ENCODE results near the gene ARL1. TPM values are rescaled to one million over a fixed set of nuclear protein-coding genes. Genes with fewer than 3 reads are reported as not detected.

ARL1 gene
- polyA plus RNA-seq, 3 donors: 14.7 to 34.8 (median 27.3) TPM

- H3K4me1 Mint-ChIP-seq: no peaks in the 10 kb centered on the region
- no peaks in the 10 kb centered on the region for H3K9me3 ChIP-seq (replicated peaks in 1 of 2; ENCODE audit: control insufficient read depth in 1 of 2, insufficient read depth in 1 of 2, low read length in 2 of 2)
- H3K27me3 ChIP-seq (ENCODE audit: control insufficient read depth in 2 of 2, insufficient read depth in 2 of 2, low read length in 2 of 2): no peaks in the 10 kb centered on the region
- no peak for TF ChIP-seq CTCF (IDR thresholded peaks at IDR 0.05)
- peaks cover 52 to 74% of the 10 kb centered on the region in 2 donors for H3K36me3 ChIP-seq (replicated peaks in 1 of 2; ENCODE audit: control insufficient read depth in 1 of 2, insufficient read depth in 2 of 2, low read length in 2 of 2)
- no peak overlapping the region for H3K27ac ChIP-seq (ENCODE audit: low read depth in 1 of 2, low read length in 2 of 2)
- H3K27me3 Mint-ChIP-seq (ENCODE audit: low read depth in 3 of 3): peaks cover 0 to 1% (median 0%) of the 10 kb centered on the region in 3 donors
- no peak overlapping the region for H2AFZ ChIP-seq (ENCODE audit: insufficient read depth, low read depth, low read length, poor library complexity, severe bottlenecking)
- DNase-seq: no peak
- intact Hi-C loops (cut with micrococcal nuclease): no loop called here
- peaks cover 61 to 68% of the 10 kb centered on the region in 2 donors for H3K36me3 Mint-ChIP-seq
- H3K9me3 Mint-ChIP-seq: peaks cover 0 to 2% (median 0%) of the 10 kb centered on the region in 7 donors
- no peak overlapping the region for H3K9ac ChIP-seq (ENCODE audit: insufficient read depth, low read length, poor library complexity, severe bottlenecking)
- H3K4me3 ChIP-seq (replicated peaks in 1 of 3; ENCODE audit: low read depth in 2 of 3, low read length in 3 of 3): no peak overlapping the region
- H3K4me1 ChIP-seq (ENCODE audit: control insufficient read depth in 1 of 2, insufficient read depth in 2 of 2, low read length in 2 of 2): no peaks in the 10 kb centered on the region
- no peak overlapping the region for H3K4me2 ChIP-seq (replicated peaks; ENCODE audit: extremely low read depth, low read length, poor library complexity, severe bottlenecking)
- H3K4me3 Mint-ChIP-seq: no peak overlapping the region
- H4K20me1 ChIP-seq (ENCODE audit: insufficient read depth, low read length): no peaks in the 10 kb centered on the region
- H3K27ac Mint-ChIP-seq: peak overlapping the region in 1 of 7 donors; percentile 27
- no CpG with 5 or more reads among the region's 1 CpG for WGBS (ENCODE audit: insufficient coverage)
- no peaks in the 10 kb centered on the region for H3K79me2 ChIP-seq (ENCODE audit: insufficient read depth, low read length)
Measured at GRCh38 chr12:101372431-101372830, 35.1 kb downstream of the ARL1 start.

- Histone ChIP-seq H3K36me3 (replicated peaks in 1 of 2; ENCODE audit: control insufficient read depth in 1 of 2, insufficient read depth in 2 of 2, low read length in 2 of 2) (peaks cover 44 to 92% of the 10 kb centered on the region in 2 donors), H3K9ac (ENCODE audit: insufficient read depth, low read length, poor library complexity, severe bottlenecking) (no peak overlapping the region), H3K4me2 (replicated peaks; ENCODE audit: extremely low read depth, low read length, poor library complexity, severe bottlenecking) (no peak overlapping the region), H3K4me3 (replicated peaks in 1 of 3; ENCODE audit: low read depth in 2 of 3, low read length in 3 of 3) (no peak overlapping the region), H4K20me1 (ENCODE audit: insufficient read depth, low read length) (no peaks in the 10 kb centered on the region), H3K79me2 (ENCODE audit: insufficient read depth, low read length) (no peaks in the 10 kb centered on the region), H3K27ac (ENCODE audit: low read depth in 1 of 2, low read length in 2 of 2) (no peak overlapping the region), H3K9me3 (replicated peaks in 1 of 2; ENCODE audit: control insufficient read depth in 1 of 2, insufficient read depth in 1 of 2, low read length in 2 of 2) (no peaks in the 10 kb centered on the region), H2AFZ (ENCODE audit: insufficient read depth, low read depth, low read length, poor library complexity, severe bottlenecking) (no peak overlapping the region), H3K27me3 (ENCODE audit: control insufficient read depth in 2 of 2, insufficient read depth in 2 of 2, low read length in 2 of 2) (no peaks in the 10 kb centered on the region), H3K4me1 (ENCODE audit: control insufficient read depth in 1 of 2, insufficient read depth in 2 of 2, low read length in 2 of 2) (no peaks in the 10 kb centered on the region)
- H3K27ac Mint-ChIP-seq: no peak overlapping the region
- H3K9me3 Mint-ChIP-seq: peaks cover 0 to 2% (median 0%) of the 10 kb centered on the region in 7 donors
- H3K4me3 Mint-ChIP-seq: no peak overlapping the region
- no peak for TF ChIP-seq CTCF (IDR thresholded peaks at IDR 0.05)
- peaks cover 0 to 1% (median 0%) of the 10 kb centered on the region in 3 donors for H3K27me3 Mint-ChIP-seq (ENCODE audit: low read depth in 3 of 3)
- intact Hi-C loops (cut with micrococcal nuclease): no loop called here
- H3K4me1 Mint-ChIP-seq: no peaks in the 10 kb centered on the region
- DNase-seq: no peak
- H3K36me3 Mint-ChIP-seq: peaks cover 56 to 77% of the 10 kb centered on the region in 2 donors
- WGBS (ENCODE audit: insufficient coverage): 96% methylated on average over 5 of the region's 6 CpGs
Measured at GRCh38 chr12:101368016-101368415, 39.6 kb downstream of the ARL1 start.
